Hepatocyte (in vitro differentiated cells): ENCODE measurements around the gene SPZ1. TPM values are rescaled to one million over a fixed set of nuclear protein-coding genes. Genes with fewer than 3 reads are reported as not detected.
"Not testable (repeated sequence)": the region's sequence is repeated elsewhere in the genome, so short reads cannot be mapped to it uniquely, and the experiment has no call there.

Experiments
- DNase-seq: peaks from one replicate; pipeline ENCODE4 v3.0.0-alpha.2; 2016; ENCODE audit warnings: low spot score
- H2AFZ ChIP-seq: fragments of 200-600 bp; sonication (generic); 2 replicates; pipeline ENCODE4 v1.6.0; 2016; ENCODE audit warnings: antibody characterized with exemption, mild to moderate bottlenecking
- H3K27ac ChIP-seq: fragments of 200-600 bp; sonication (generic); 2 replicates; pipeline ENCODE4 v1.5.1; 2016; ENCODE audit warnings: mild to moderate bottlenecking
- H3K27me3 ChIP-seq: fragments of 200-600 bp; sonication (generic); 2 replicates; pipeline ENCODE4 v1.6.1; 2016
- H3K36me3 ChIP-seq: fragments of 200-600 bp; sonication (generic); replicated peaks from 2 replicates; pipeline ENCODE4 v1.5.1; 2016; ENCODE audit warnings: low read depth; ENCODE audit not compliant: insufficient read depth
- H3K4me1 ChIP-seq: fragments of 200-600 bp; sonication (generic); 2 replicates; pipeline ENCODE4 v1.5.1; 2016; ENCODE audit warnings: mild to moderate bottlenecking, moderate library complexity; ENCODE audit not compliant: insufficient read depth
- H3K4me2 ChIP-seq: fragments of 200-600 bp; sonication (generic); 2 replicates; pipeline ENCODE4 v1.6.0; 2016
- H3K4me3 ChIP-seq: fragments of 200-600 bp; sonication (generic); 2 replicates; pipeline ENCODE4 v1.5.1; 2016; ENCODE audit warnings: mild to moderate bottlenecking
- H3K79me2 ChIP-seq: fragments of 200-600 bp; sonication (generic); 2 replicates; pipeline ENCODE4 v1.6.0; 2017; ENCODE audit warnings: mild to moderate bottlenecking
- H3K9me2 ChIP-seq: fragments of 200-600 bp; sonication (generic); replicated peaks from 2 replicates; pipeline ENCODE4 v1.6.0; 2017; ENCODE audit warnings: mild to moderate bottlenecking; ENCODE audit not compliant: insufficient read depth
- H3K9me3 ChIP-seq: fragments of 200-600 bp; sonication (generic); 2 replicates; pipeline ENCODE4 v1.5.1; 2016; ENCODE audit warnings: low read depth, mild to moderate bottlenecking
- H4K20me1 ChIP-seq: fragments of 200-600 bp; sonication (generic); 2 replicates; pipeline ENCODE4 v1.6.0; 2016; ENCODE audit warnings: mild to moderate bottlenecking; ENCODE audit not compliant: insufficient read depth, poor library complexity, severe bottlenecking
- EZH2 ChIP-seq: fragments of 200-600 bp; sonication (generic); IDR thresholded peaks from 2 replicates; pipeline ENCODE4 v1.6.1; 2016; ENCODE audit warnings: antibody characterized with exemption, mild to moderate bottlenecking, borderline replicate concordance
- EZH2phosphoT487 ChIP-seq: fragments of 200-600 bp; sonication (generic); IDR thresholded peaks from one replicate; pipeline ENCODE4 v1.6.1; 2018; ENCODE audit warnings: antibody characterized with exemption, mild to moderate bottlenecking, low read depth, moderate library complexity; ENCODE audit not compliant: unreplicated experiment, severe bottlenecking
- WGBS: methylation state at CpG from one replicate; pipeline ENCODE4 v1.1.6; 2016; ENCODE audit warnings: low lambda C conversion rate; ENCODE audit errors: missing lambda C conversion rate; 5-methylcytosine and 5-hydroxymethylcytosine counted together
- polyA plus RNA-seq: library from polyadenylated mRNA; unstranded; fragments of >200 nt; fragmentation: Nextera tagmentation; extraction: Ambion mirVana; gene quantifications from 2 replicates; pipeline ENCODE4 v1.2.1, GENCODE V29; 2016
- total RNA-seq: library from RNA; depleted of rRNA; stranded (reverse); fragments of >200 nt; gene quantifications from 2 replicates; pipeline ENCODE4 v1.2.3, GENCODE V29; 2014
- TF ChIP-seq, protein P1 (sequence below): fragments of 200-600 bp; sonication (generic); IDR thresholded peaks from 2 replicates; pipeline ENCODE4 v1.5.1; 2016; ENCODE audit warnings: antibody characterized with exemption, mild to moderate bottlenecking; ENCODE audit not compliant: poor library complexity

The SPZ1 gene
- total and polyA plus RNA-seq, 2 experiments from 2014 or later = not detected

DNA sequence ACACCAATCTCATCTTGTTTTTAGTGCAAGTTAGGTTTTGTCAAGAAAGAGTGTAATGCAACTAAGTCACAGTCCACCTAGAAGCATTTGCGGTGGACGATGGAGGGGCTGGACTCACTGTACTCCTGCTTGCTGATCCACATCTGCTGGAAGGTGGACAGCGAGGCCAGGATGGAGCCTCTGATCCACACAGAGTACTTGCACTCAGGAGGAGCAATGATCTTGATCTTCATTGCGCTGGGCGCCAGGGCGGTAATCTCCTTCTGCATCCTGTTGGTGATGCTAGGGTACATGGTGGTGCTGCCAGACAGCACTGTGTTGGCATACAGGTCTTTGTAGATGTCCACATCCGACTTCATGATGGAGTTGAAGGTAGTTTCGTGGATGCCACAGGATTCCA is 20.2 kb upstream of the SPZ1 start:
- no peaks in the 10 kb centered on the region for H3K79me2 ChIP-seq
- no peak overlapping the region for H2AFZ ChIP-seq
- H3K9me3 ChIP-seq = no peaks in the 10 kb centered on the region
- H3K4me3 ChIP-seq = no peak overlapping the region
- WGBS = 98% methylated on average over 8 of the region's 8 CpGs
- TF ChIP-seq EZH2phosphoT487 = no peak
- no peak for TF ChIP-seq EZH2
- TF ChIP-seq, protein P1, sequence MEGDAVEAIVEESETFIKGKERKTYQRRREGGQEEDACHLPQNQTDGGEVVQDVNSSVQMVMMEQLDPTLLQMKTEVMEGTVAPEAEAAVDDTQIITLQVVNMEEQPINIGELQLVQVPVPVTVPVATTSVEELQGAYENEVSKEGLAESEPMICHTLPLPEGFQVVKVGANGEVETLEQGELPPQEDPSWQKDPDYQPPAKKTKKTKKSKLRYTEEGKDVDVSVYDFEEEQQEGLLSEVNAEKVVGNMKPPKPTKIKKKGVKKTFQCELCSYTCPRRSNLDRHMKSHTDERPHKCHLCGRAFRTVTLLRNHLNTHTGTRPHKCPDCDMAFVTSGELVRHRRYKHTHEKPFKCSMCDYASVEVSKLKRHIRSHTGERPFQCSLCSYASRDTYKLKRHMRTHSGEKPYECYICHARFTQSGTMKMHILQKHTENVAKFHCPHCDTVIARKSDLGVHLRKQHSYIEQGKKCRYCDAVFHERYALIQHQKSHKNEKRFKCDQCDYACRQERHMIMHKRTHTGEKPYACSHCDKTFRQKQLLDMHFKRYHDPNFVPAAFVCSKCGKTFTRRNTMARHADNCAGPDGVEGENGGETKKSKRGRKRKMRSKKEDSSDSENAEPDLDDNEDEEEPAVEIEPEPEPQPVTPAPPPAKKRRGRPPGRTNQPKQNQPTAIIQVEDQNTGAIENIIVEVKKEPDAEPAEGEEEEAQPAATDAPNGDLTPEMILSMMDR = no peak
- H3K4me2 ChIP-seq = no peak overlapping the region
- H3K9me2 ChIP-seq = no peaks in the 10 kb centered on the region
- no peaks in the 10 kb centered on the region for H3K27me3 ChIP-seq
- H3K4me1 ChIP-seq = no peaks in the 10 kb centered on the region
- no peaks in the 10 kb centered on the region for H3K36me3 ChIP-seq
- no peak overlapping the region for H3K27ac ChIP-seq
- DNase-seq = no peak
- H4K20me1 ChIP-seq = no peaks in the 10 kb centered on the region

DNA sequence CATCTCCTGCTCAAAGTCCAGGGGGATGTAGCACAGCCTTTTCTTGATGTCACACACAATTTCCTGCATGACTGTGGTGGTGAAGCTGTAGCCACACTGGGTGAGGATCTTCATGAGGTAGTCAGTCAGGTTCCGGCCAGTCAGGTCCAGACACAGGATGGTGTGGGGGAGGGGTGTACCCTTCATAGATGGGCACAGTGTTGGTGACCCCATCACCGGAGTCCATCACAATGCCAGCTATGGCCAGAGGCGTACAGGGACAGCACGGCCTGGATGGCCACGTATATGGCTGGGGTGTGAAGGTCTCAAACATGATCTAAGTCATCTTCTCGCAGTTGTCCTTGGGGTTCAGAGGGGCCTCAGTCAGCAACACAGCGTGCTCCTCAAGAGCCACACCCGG is 19.7 kb upstream of the SPZ1 start:
- WGBS = 86% methylated on average over 6 of the region's 8 CpGs
- no peak overlapping the region for H3K4me2 ChIP-seq

DNA sequence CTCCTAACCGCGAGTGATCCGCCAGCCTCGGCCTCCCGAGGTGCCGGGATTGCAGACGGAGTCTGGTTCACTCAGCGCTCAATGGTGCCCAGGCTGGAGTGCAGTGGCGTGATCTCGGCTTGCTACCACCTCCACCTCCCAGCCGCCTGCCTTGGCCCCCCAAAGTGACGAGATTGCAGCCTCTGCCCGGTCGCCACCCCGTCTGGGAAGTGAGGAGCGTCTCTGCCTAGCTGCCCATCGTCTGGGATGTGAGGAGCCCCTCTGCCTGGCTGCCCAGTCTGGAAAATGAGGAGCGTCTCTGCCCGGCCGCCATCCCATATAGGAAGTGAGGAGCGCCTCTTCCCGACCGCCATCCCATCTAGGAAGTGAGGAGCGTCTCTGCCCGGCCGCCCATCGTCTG is 19.0 kb upstream of the SPZ1 start:
- H3K9me2 ChIP-seq, H3K4me2 ChIP-seq, DNase-seq: not testable (repeated sequence)

More for the DNA sequence above, 19.7 kb upstream of the SPZ1 start:
- Histone ChIP-seq H4K20me1 (no peaks in the 10 kb centered on the region), H3K27me3 (no peaks in the 10 kb centered on the region), H3K79me2 (no peaks in the 10 kb centered on the region), H3K27ac (no peak overlapping the region), H3K4me1 (no peaks in the 10 kb centered on the region), H3K9me2 (no peaks in the 10 kb centered on the region), H2AFZ (no peak overlapping the region), H3K9me3 (no peaks in the 10 kb centered on the region), H3K4me3 (no peak overlapping the region), H3K36me3 (no peaks in the 10 kb centered on the region)
- no peak for TF ChIP-seq EZH2phosphoT487
- no peak for TF ChIP-seq EZH2
- TF ChIP-seq, protein P1 = no peak
- no peak for DNase-seq

DNA sequence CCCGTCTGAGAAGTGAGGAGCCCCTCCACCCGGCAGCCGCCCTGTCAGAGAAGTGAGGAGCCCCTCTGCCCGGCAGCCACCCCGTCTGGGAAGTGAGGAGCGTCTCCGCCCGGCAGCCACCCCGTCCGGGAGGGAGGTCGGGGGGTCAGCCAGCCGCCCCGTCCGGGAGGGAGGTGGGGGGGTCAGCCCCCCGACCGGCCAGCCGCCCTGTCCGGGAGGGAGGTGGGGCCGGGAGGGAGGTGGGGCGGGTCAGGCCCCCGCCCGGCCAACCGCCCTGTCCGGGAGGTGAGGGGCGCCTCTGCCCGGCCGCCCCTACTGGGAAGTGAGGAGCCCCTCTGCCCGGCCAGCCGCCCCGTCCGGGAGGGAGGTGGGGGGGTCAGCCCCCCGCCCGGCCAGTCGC is 18.5 kb upstream of the SPZ1 start:
- H3K36me3 ChIP-seq, H3K4me2 ChIP-seq, H3K27me3 ChIP-seq, H3K9me2 ChIP-seq, H3K79me2 ChIP-seq, H3K4me1 ChIP-seq, H4K20me1 ChIP-seq, H3K9me3 ChIP-seq, H3K27ac ChIP-seq, DNase-seq, H3K4me3 ChIP-seq, H2AFZ ChIP-seq: not testable (repeated sequence)
- WGBS = no CpG with 5 or more reads among the region's 34 CpGs

More for the DNA sequence above, 19.0 kb upstream of the SPZ1 start:
- H2AFZ ChIP-seq, H4K20me1 ChIP-seq, H3K27me3 ChIP-seq, H3K27ac ChIP-seq, H3K36me3 ChIP-seq, H3K4me1 ChIP-seq, H3K79me2 ChIP-seq, H3K9me3 ChIP-seq, H3K4me3 ChIP-seq: not testable (repeated sequence)
- 97% methylated on average over 14 of the region's 27 CpGs for WGBS

DNA sequence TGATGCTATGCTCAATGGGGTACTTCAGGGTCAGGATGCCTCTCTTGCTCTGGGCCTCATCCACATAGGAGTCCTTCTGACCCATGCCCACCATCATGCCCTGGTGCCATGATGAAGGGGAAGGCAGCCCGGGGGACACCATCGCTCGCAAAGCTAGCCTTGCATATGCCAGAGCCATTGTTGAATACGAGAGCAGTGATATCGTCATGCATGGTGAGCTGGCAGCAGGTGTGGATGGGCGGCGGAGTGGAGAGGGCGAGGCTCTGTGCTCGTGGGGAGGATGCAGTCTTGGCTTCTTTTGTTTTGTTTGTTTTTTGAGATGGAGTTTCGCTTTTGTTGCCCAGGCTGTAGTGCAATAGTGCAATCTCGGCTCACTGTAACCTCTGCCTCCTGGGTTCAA is 17.2 kb upstream of the SPZ1 start:
- H3K36me3 ChIP-seq = no peaks in the 10 kb centered on the region
- H3K79me2 ChIP-seq = no peaks in the 10 kb centered on the region
- no peak overlapping the region for H2AFZ ChIP-seq
- no peaks in the 10 kb centered on the region for H3K9me2 ChIP-seq
- no peaks in the 10 kb centered on the region for H3K9me3 ChIP-seq
- H3K4me1 ChIP-seq = no peaks in the 10 kb centered on the region
- TF ChIP-seq EZH2 (no peak), EZH2phosphoT487 (no peak)
- TF ChIP-seq, protein P1 = no peak
- H3K27ac ChIP-seq = no peak overlapping the region
- no peaks in the 10 kb centered on the region for H4K20me1 ChIP-seq
- no peak overlapping the region for H3K4me2 ChIP-seq
- no peak overlapping the region for H3K4me3 ChIP-seq
- 97% methylated on average over 11 of the region's 11 CpGs for WGBS
- no peaks in the 10 kb centered on the region for H3K27me3 ChIP-seq
- DNase-seq = no peak
